GM18951 (cell line): Measurements from ENCODE around the gene SMPDL3A.

Experiments
- POLR2A ChIP-seq: IDR thresholded peaks from 4 replicates; pipeline ENCODE4 v1.6.1; 2011; ENCODE audit warnings: mild to moderate bottlenecking; ENCODE audit not compliant: insufficient read length, insufficient read depth; ENCODE audit errors: extremely low read depth
- in situ Hi-C: fragments of 300-500 bp; cut with MboI; formaldehyde crosslinking; loops from one replicate; pipeline ENCODE4 v1.12.0; 2022; ENCODE audit warnings: low sequenced_read_pairs, mixed read lengths, inconsistent platforms; ENCODE audit not compliant: unreplicated experiment

The SMPDL3A gene

GRCh38 chr6:122821095-122821494 is 32.0 kb downstream of the SMPDL3A start:
- in situ Hi-C loops: no loop called here
- no peak for TF ChIP-seq POLR2A

GRCh38 chr6:122825163-122825562 is 36.1 kb downstream of the SMPDL3A start:
- no peak for TF ChIP-seq POLR2A
- in situ Hi-C loops: no loop called here

GRCh38 chr6:122829456-122829855 is 40.4 kb downstream of the SMPDL3A start:
- in situ Hi-C loops: no loop called here
- TF ChIP-seq POLR2A: no peak

- no peak for TF ChIP-seq POLR2A
- in situ Hi-C loops: loop anchor here (10.0 kb wide), 1 partner anchor 87 kb away; no protein-coding TSS in a partner anchor
Observed at GRCh38 chr6:122831511-122831910, 42.5 kb downstream of the SMPDL3A start.

- in situ Hi-C loops: loop anchor here (10.0 kb wide), 1 partner anchor 88 kb away; no protein-coding TSS in a partner anchor
- TF ChIP-seq POLR2A: no peak
Observed at GRCh38 chr6:122832459-122832858, 43.4 kb downstream of the SMPDL3A start.

- no peak for TF ChIP-seq POLR2A
- in situ Hi-C loops: loop anchor here (10.0 kb wide), 1 partner anchor 88 kb away; no protein-coding TSS in a partner anchor
Observed at GRCh38 chr6:122833021-122833491, 44.0 kb downstream of the SMPDL3A start.

GRCh38 chr6:122838060-122838780 is 49.2 kb downstream of the SMPDL3A start:
- TF ChIP-seq POLR2A: no peak
- in situ Hi-C loops: loop anchor here (10.0 kb wide), 1 partner anchor 93 kb away; no protein-coding TSS in a partner anchor

- in situ Hi-C loops: loop anchor here (10.0 kb wide), 1 partner anchor 95 kb away; no protein-coding TSS in a partner anchor
- TF ChIP-seq POLR2A: no peak
Observed at GRCh38 chr6:122839472-122839871, 50.4 kb downstream of the SMPDL3A start.

GRCh38 chr6:122839906-122840305 is 50.8 kb downstream of the SMPDL3A start:
- no peak for TF ChIP-seq POLR2A
- in situ Hi-C loops: loop anchor here (10.0 kb wide), 1 partner anchor 95 kb away; no protein-coding TSS in a partner anchor

- TF ChIP-seq POLR2A: no peak
- in situ Hi-C loops: no loop called here
Observed at GRCh38 chr6:122845464-122845863, 56.4 kb downstream of the SMPDL3A start.

GRCh38 chr6:122845916-122846612 is 57.0 kb downstream of the SMPDL3A start:
- TF ChIP-seq POLR2A: no peak
- in situ Hi-C loops: no loop called here

GRCh38 chr6:122853259-122853995 is 64.4 kb downstream of the SMPDL3A start:
- TF ChIP-seq POLR2A: no peak
- in situ Hi-C loops: loop anchor here (25.0 kb wide), 1 partner anchor 459 kb away; no protein-coding TSS in a partner anchor
